Activated CD4-positive, alpha-beta T cell treated with anti-CD3 and anti-CD28 coated beads, Interleukin-2, amount 50 U/mL, for 16 hours (primary cell): ENCODE measurements around the gene GPS2.
A peak's percentile ranks its signal among the peaks of the same experiment; 100 is the strongest.

ENCODE experiments used
- DNase-seq: peaks from one replicate; pipeline ENCODE4 v3.0.0-alpha.2; 2020

GPS2 gene

GRCh38 chr17:7315570-7316235, 543 bp upstream of the GPS2 start:
- no peak for DNase-seq

- DNase-seq = no peak
Measured at GRCh38 chr17:7313890-7314718, 1.1 kb downstream of the GPS2 start.

- DNase-seq = no peak
Measured at GRCh38 chr17:7313088-7313889, 1.9 kb downstream of the GPS2 start.

GRCh38 chr17:7312432-7313087, 2.6 kb downstream of the GPS2 start:
- DNase-seq = no peak

- DNase-seq = no peak
Measured at GRCh38 chr17:7311110-7311705, 4.0 kb downstream of the GPS2 start.

- DNase-seq = no peak
Measured at GRCh38 chr17:7309628-7310027, 5.5 kb downstream of the GPS2 start.

- peak; percentile 89 for DNase-seq
Measured at GRCh38 chr17:7308625-7309433, 6.3 kb downstream of the GPS2 start.

- DNase-seq = peak; percentile 52
Measured at GRCh38 chr17:7307686-7308624, 7.2 kb downstream of the GPS2 start.

GRCh38 chr17:7306911-7307685, 8.1 kb downstream of the GPS2 start, which contains the start of gene EIF5A:
TSS of gene EIF5A (plus strand) at chr17:7307628. CDS start at chr17:7309636, 2,008 bp downstream.
- DNase-seq = peak; percentile 100

- DNase-seq = no peak
Measured at GRCh38 chr17:7304179-7304578, 11.0 kb downstream of the GPS2 start.

- peak; percentile 74 for DNase-seq
Measured at GRCh38 chr17:7296189-7296861, 18.8 kb downstream of the GPS2 start.

- DNase-seq = no peak
Measured at GRCh38 chr17:7295230-7296180, 19.7 kb downstream of the GPS2 start.

- DNase-seq = peak; percentile 81
Measured at GRCh38 chr17:7294614-7295153, 20.5 kb downstream of the GPS2 start, which contains the start of gene YBX2. TSS of gene YBX2 (minus strand) at chr17:7294639. CDS start at chr17:7294500, 139 bp downstream.

- no peak for DNase-seq
Measured at GRCh38 chr17:7293816-7294613, 21.1 kb downstream of the GPS2 start.

GRCh38 chr17:7293159-7293558, 22.0 kb downstream of the GPS2 start:
- DNase-seq = no peak

GRCh38 chr17:7292729-7293128, 22.4 kb downstream of the GPS2 start:
- DNase-seq = no peak
